ENCODE measurements around the gene SGIP1.
"Not testable (repeated sequence)": the region's sequence is repeated elsewhere in the genome, so short reads cannot be mapped to it uniquely, and the experiment has no call there.

Gene SGIP1

GRCh38 chr1:66731170-66731865, 197.4 kb downstream of the SGIP1 start:
- no peak overlapping the region for H3K4me3 ChIP-seq
- no peak for TF ChIP-seq CTCF (IDR thresholded peaks at IDR 0.05)
- no peak for DNase-seq (ENCODE audit: low spot score)
- no peak overlapping the region for H3K27ac ChIP-seq

GRCh38 chr1:66732407-66733166, 198.6 kb downstream of the SGIP1 start:
- no peak for DNase-seq (ENCODE audit: low spot score)
- Histone ChIP-seq H3K27ac (no peak overlapping the region), H3K4me3 (no peak overlapping the region)
- TF ChIP-seq CTCF (IDR thresholded peaks at IDR 0.05): no peak

- Histone ChIP-seq H3K27ac (no peak overlapping the region), H3K4me3 (no peak overlapping the region)
- no peak for DNase-seq (ENCODE audit: low spot score)
- TF ChIP-seq CTCF (IDR thresholded peaks at IDR 0.05): no peak
These were observed 199.5 kb downstream of the SGIP1 start for GRCh38 chr1:66733348-66734017.

DNA sequence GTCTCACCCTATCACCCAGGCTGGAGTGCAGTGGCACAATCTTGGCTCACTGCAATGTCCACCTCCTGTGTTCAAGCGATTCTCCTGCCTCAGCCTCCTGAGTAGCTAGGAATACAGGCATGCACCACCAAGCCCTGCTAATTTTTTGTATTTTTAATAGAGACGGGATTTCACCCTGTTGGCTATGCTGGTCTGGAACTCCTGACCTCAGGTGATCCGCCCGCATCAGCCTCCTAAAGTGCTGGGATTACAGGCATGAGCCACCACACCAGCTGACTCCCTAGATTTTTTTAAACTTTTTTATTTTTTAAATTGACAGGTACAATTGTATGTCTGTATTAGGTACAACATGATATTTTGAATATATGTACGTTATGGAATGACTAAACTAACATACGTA, 200.6 kb downstream of the SGIP1 start:
- not testable (repeated sequence) for H3K27ac ChIP-seq; DNase-seq (ENCODE audit: low spot score); H3K4me3 ChIP-seq

DNA sequence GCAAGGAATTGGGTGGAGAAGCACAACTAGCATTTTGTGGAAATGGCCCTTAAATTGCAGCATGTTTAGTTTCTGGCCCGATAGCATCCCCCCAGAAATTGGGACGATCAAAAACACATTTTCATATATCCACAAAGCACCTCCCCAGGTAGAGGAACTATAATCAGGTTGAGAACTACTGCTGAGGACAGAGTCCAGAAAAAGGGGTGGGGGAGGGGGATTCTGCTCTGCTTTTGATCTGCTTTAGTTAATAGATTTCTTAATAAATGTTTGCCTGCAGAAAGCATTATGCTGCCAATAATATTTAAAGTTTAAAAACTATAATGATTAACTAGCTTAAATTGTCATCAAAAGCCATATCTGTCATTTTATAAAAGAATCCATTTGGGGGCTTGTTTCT, 203.9 kb downstream of the SGIP1 start:
- no peak overlapping the region for H3K4me3 ChIP-seq

GRCh38 chr1:66739401-66740157, 205.6 kb downstream of the SGIP1 start:
- no peak for TF ChIP-seq CTCF (IDR thresholded peaks at IDR 0.05)
- Histone ChIP-seq H3K4me3 (no peak overlapping the region), H3K27ac (no peak overlapping the region)
- DNase-seq (ENCODE audit: low spot score): no peak

More for the DNA sequence above, 203.9 kb downstream of the SGIP1 start:
- H3K27ac ChIP-seq: no peak overlapping the region
- no peak for TF ChIP-seq CTCF (IDR thresholded peaks at IDR 0.05)
- no peak for DNase-seq (ENCODE audit: low spot score)

- no peak overlapping the region for H3K27ac ChIP-seq
- TF ChIP-seq CTCF (IDR thresholded peaks at IDR 0.05): no peak
- H3K4me3 ChIP-seq: no peak overlapping the region
- no peak for DNase-seq (ENCODE audit: low spot score)
These were observed 211.5 kb downstream of the SGIP1 start for GRCh38 chr1:66745451-66745850.

Measured in coronary artery (tissue), 2 donors.